GM23338 (cell line): ENCODE data around the gene ZNF519.

Source experiments
- CTCF ChIP-seq, 2 experiments: fragments of 200-600 bp in 1 of 2; sonication (generic) in 1 of 2; conservative IDR thresholded peaks; 2 replicates each; pipeline versions ENCODE4 v1.5.1 to v1.6.1; 2016 to 2017; ENCODE audit warnings: antibody characterized with exemption in 2 of 2, low read depth in 2 of 2, mild to moderate bottlenecking in 2 of 2, moderate library complexity in 1 of 2
- POLR2AphosphoS5 ChIP-seq: IDR thresholded peaks from 2 replicates; pipeline ENCODE4 v1.6.1; 2016; ENCODE audit warnings: antibody characterized with exemption, low read depth

GRCh38 chr18:14093307-14093915 is 38.8 kb downstream of the ZNF519 start:
- no peak for TF ChIP-seq CTCF (conservative IDR thresholded peaks at IDR 0.05; ENCODE audit: low read depth in 2 of 2)
- TF ChIP-seq POLR2AphosphoS5, result no peak
